Heart left ventricle (tissue), 16 donors: Measurements from ENCODE around the gene NTM. TPM values are rescaled to one million over a fixed set of nuclear protein-coding genes. Genes with fewer than 3 reads are reported as not detected.
A peak's percentile ranks its signal among the peaks of the same experiment; 100 is the strongest.

ENCODE experiments used
- ATAC-seq, 4 donors: fragments of 200-7000 bp; cut with Tn5 transposase; one replicate each; pipeline ENCODE4 v1.9.1; 2020 to 2022; ENCODE audit warnings: moderate library complexity in 4 of 4, mild to moderate bottlenecking in 3 of 4, moderate number of reproducible peaks in 1 of 4
- DNase-seq, 5 donors: peaks; one replicate each; pipeline ENCODE4 v3.0.0-alpha.2; 2020
- H3K27ac ChIP-seq, 12 donors: fragments of 200-600 bp; sonication (generic) in 4 of 12; one replicate each; pipeline versions ENCODE4 v1.5.0 to v1.8.0; 2016 to 2022; ENCODE audit warnings: mild to moderate bottlenecking in 2 of 12
- H3K27me3 ChIP-seq, 9 donors: fragments of 200-600 bp; sonication (generic) in 2 of 9; one replicate each; pipeline versions ENCODE4 v1.5.1 to v1.8.0; 2016 to 2022; ENCODE audit warnings: mild to moderate bottlenecking in 3 of 9
- H3K36me3 ChIP-seq, 9 donors: fragments of 200-600 bp; sonication (generic) in 2 of 9; one replicate each; pipeline versions ENCODE4 v1.5.0 to v1.8.0; 2018 to 2022; ENCODE audit warnings: mild to moderate bottlenecking in 2 of 9
- H3K4me1 ChIP-seq, 12 donors: fragments of 200-600 bp; sonication (generic) in 4 of 12; one replicate each; pipeline versions ENCODE4 v1.5.0 to v1.8.0; 2016 to 2022; ENCODE audit warnings: mild to moderate bottlenecking in 3 of 12
- H3K4me3 ChIP-seq, 12 donors: fragments of 200-600 bp; sonication (generic) in 4 of 12; one replicate each; pipeline versions ENCODE4 v1.5.0 to v1.8.0; 2017 to 2022; ENCODE audit warnings: mild to moderate bottlenecking in 9 of 12, moderate library complexity in 4 of 12
- H3K9me3 ChIP-seq, 12 donors: fragments of 200-600 bp; sonication (generic) in 4 of 12; one replicate each; pipeline versions ENCODE4 v1.5.0 to v1.8.0; 2016 to 2022; ENCODE audit warnings: mild to moderate bottlenecking in 1 of 12
- CTCF ChIP-seq, 12 donors: fragments of 200-600 bp; sonication (generic) in 4 of 12; IDR thresholded peaks; one replicate each; pipeline versions ENCODE4 v1.5.0 to v1.8.0; 2018 to 2022; ENCODE audit warnings: antibody characterized with exemption in 12 of 12, mild to moderate bottlenecking in 5 of 12
- POLR2A ChIP-seq, 2 donors: fragments of 450-650 bp; IDR thresholded peaks; one replicate each; pipeline ENCODE4 v1.6.1; 2017; ENCODE audit warnings: antibody characterized with exemption in 2 of 2, mild to moderate bottlenecking in 2 of 2, moderate library complexity in 2 of 2
- WGBS, 4 donors: extraction: QIAGEN DNeasy Blood & Tissue Kit in 2 of 4; methylation state at CpG; one replicate each; pipeline versions ENCODE4 v1.1.5 to v1.1.7; 2013 to 2018; 5-methylcytosine and 5-hydroxymethylcytosine counted together
- intact Hi-C, 10 donors: fragments of 100-400 bp; cut with DNase I; formaldehyde crosslinking; loops; one replicate each; pipeline versions ENCODE4 v1.11.1 to v1.14.2; 2022
- polyA plus RNA-seq, 2 donors: library from polyadenylated mRNA; stranded (reverse); fragments of 200-250 nt; gene quantifications; one replicate each; pipeline ENCODE4 v1.2.3, GENCODE V29; 2013
- total RNA-seq, 9 donors: library from RNA; depleted of rRNA in 2 of 9; stranded (reverse); fragments of >200 nt in 2 of 9; fragmentation: NEBNext Ultra II Directional in 3 of 9; extraction: Animal tissue kit (Norgen Biotek cat#: 25700) in 3 of 9; gene quantifications; one replicate each; pipeline versions ENCODE4 v1.1.0 to v1.2.4, GENCODE V29; 2016 to 2023
- donor health status: ischemic (EF 13 %, LVEDD 7.1; RV severe dilation, severe dysfunction).
- donor health status: healthy with polysubstance abuse.
- donor health status: DM: no; HTN: yes; CAD: no.
- donor health status: DM: no; HTN: no; CAD: no.
- donor health status: ischemic (EF 25% LVEDD 6.9; RV normal size, moderate dysfunction).
- donor health status: ischemic (EF 25% LVEDD 5.7; RV mildly dilated, moderate dysfunction).
- donor health status: healthy.
- donor health status: DM: yes; HTN: yes; CAD: no.
- donor health status: ischemic (EF 35%, LVEDD 5.7; RV mildly dilated, moderate dysfunction).
- donor health status: nonischemic (EF 11% LVEDD 7.7; RV severe dilation, severe dysfunction).
- donor health status: DM: yes; HTN: yes; CAD: no.
- donor health status: PGD.
- donor health status: ischemic (EF 29% LVEDD 5.4; RV normal size, mild dysfunction).
- donor health status: nonischemic (EF 23%, LVEDD 6.1; RV moderate dilation, normal function).

NTM gene
- total and polyA plus RNA-seq, 11 donors: 0.40 to 7.7 (median 1.5) TPM

GRCh38 chr11:131759140-131759539 is 388.7 kb downstream of the NTM start:
- Histone ChIP-seq H3K27me3 (peaks cover 0 to 32% (median 0%) of the 10 kb centered on the region in 9 donors), H3K4me3 (no peak overlapping the region), H3K36me3 (no peaks in the 10 kb centered on the region), H3K27ac (peak overlapping the region in 4 of 12 donors; percentile 26 to 68 (median 47)), H3K4me1 (no peaks in the 10 kb centered on the region), H3K9me3 (peaks cover 0 to 3% (median 0%) of the 10 kb centered on the region in 12 donors)
- WGBS, 4 donors: 85 to 90% (median 90%) methylated on average over 2 of the region's 2 CpGs
- ATAC-seq (no peak), DNase-seq (no peak)
- intact Hi-C loops: no loop called here
- TF ChIP-seq CTCF (IDR thresholded peaks at IDR 0.05) (no peak), POLR2A (IDR thresholded peaks at IDR 0.05) (no peak)

GRCh38 chr11:131760091-131761061 is 390.0 kb downstream of the NTM start:
- H3K4me3 ChIP-seq: peak overlapping the region in 5 of 12 donors; percentile 4 to 31 (median 9)
- peaks cover 0 to 32% (median 0%) of the 10 kb centered on the region in 9 donors for H3K27me3 ChIP-seq
- H3K9me3 ChIP-seq: peaks cover 0 to 3% (median 0%) of the 10 kb centered on the region in 12 donors
- H3K4me1 ChIP-seq: no peaks in the 10 kb centered on the region
- TF ChIP-seq CTCF (IDR thresholded peaks at IDR 0.05): no peak
- no peak for TF ChIP-seq POLR2A (IDR thresholded peaks at IDR 0.05)
- DNase-seq (peak in 3 of 5 donors; percentile 40 to 69 (median 50)), ATAC-seq (peak; percentile 32 to 90 (median 64))
- 28 to 41% (median 35%) methylated on average over 26 of the region's 26 CpGs for WGBS, 4 donors
- peak overlapping the region in 4 of 12 donors; percentile 54 to 68 (median 62) for H3K27ac ChIP-seq
- intact Hi-C loops: no loop called here
- H3K36me3 ChIP-seq: no peaks in the 10 kb centered on the region

- Histone ChIP-seq H3K4me3 (no peak overlapping the region), H3K36me3 (no peaks in the 10 kb centered on the region), H3K4me1 (no peaks in the 10 kb centered on the region), H3K27ac (no peak overlapping the region), H3K27me3 (peaks cover 0 to 37% (median 0%) of the 10 kb centered on the region in 9 donors), H3K9me3 (peaks cover 0 to 3% (median 0%) of the 10 kb centered on the region in 12 donors)
- TF ChIP-seq POLR2A (IDR thresholded peaks at IDR 0.05): no peak
- no peak for TF ChIP-seq CTCF (IDR thresholded peaks at IDR 0.05)
- ATAC-seq: no peak
- WGBS, 4 donors: 91 to 97% (median 92%) methylated on average over 13 to 17 of the region's 17 CpGs
- no peak for DNase-seq
- intact Hi-C loops: no loop called here
These were observed 392.1 kb downstream of the NTM start for GRCh38 chr11:131762346-131763110.
